Stimulated activated CD8-positive, alpha-beta memory T cell treated with anti-CD3 and anti-CD28 coated beads, Interleukin-2, amount 100 ng/mL, for 1 hour (primary cell): ENCODE measurements around the gene SMARCA1.

Experiments used
- DNase-seq, 2 donors: peaks; one replicate each; pipeline ENCODE4 v3.0.0-alpha.2; 2020; ENCODE audit warnings: low read depth in 2 of 2

SMARCA1 gene

GRCh38 chrX:129530410-129530809 lies 7.1 kb upstream of the SMARCA1 start:
- DNase-seq: no peak

GRCh38 chrX:129529685-129530281 lies 6.5 kb upstream of the SMARCA1 start:
- DNase-seq: no peak

- DNase-seq: no peak
These were observed 2.6 kb upstream of the SMARCA1 start for GRCh38 chrX:129525896-129526295.

GRCh38 chrX:129525162-129525561 lies 1.9 kb upstream of the SMARCA1 start:
- DNase-seq: no peak

GRCh38 chrX:129524250-129524850 lies 1.1 kb upstream of the SMARCA1 start:
- no peak for DNase-seq

GRCh38 chrX:129522184-129523078 lies 859 bp downstream of the SMARCA1 start:
- no peak for DNase-seq

GRCh38 chrX:129520151-129520550 lies 3.1 kb downstream of the SMARCA1 start:
- DNase-seq: no peak

GRCh38 chrX:129516402-129516801 lies 6.9 kb downstream of the SMARCA1 start:
- DNase-seq: no peak

- DNase-seq: no peak
These were observed 10.9 kb downstream of the SMARCA1 start for GRCh38 chrX:129512409-129512808.

GRCh38 chrX:129511689-129512088 lies 11.6 kb downstream of the SMARCA1 start:
- DNase-seq: no peak

GRCh38 chrX:129510331-129510730 lies 13.0 kb downstream of the SMARCA1 start:
- DNase-seq: no peak

GRCh38 chrX:129497146-129497843 lies 26.0 kb downstream of the SMARCA1 start:
- no peak for DNase-seq

GRCh38 chrX:129496625-129497024 lies 26.7 kb downstream of the SMARCA1 start:
- DNase-seq: no peak

- no peak for DNase-seq
These were observed 27.4 kb downstream of the SMARCA1 start for GRCh38 chrX:129495900-129496299.

GRCh38 chrX:129494887-129495286 lies 28.4 kb downstream of the SMARCA1 start:
- DNase-seq: no peak

- no peak for DNase-seq
These were observed 29.6 kb downstream of the SMARCA1 start for GRCh38 chrX:129493643-129494042.

GRCh38 chrX:129490330-129490729 lies 33.0 kb downstream of the SMARCA1 start:
- DNase-seq: no peak

- DNase-seq: no peak
These were observed 34.9 kb downstream of the SMARCA1 start for GRCh38 chrX:129488359-129488758.

- DNase-seq: no peak
These were observed 42.4 kb downstream of the SMARCA1 start for GRCh38 chrX:129480889-129481288.

- DNase-seq: no peak
These were observed 44.8 kb downstream of the SMARCA1 start for GRCh38 chrX:129478516-129478915.

- no peak for DNase-seq
These were observed 51.2 kb downstream of the SMARCA1 start for GRCh38 chrX:129472116-129472515.

- no peak for DNase-seq
These were observed 60.6 kb downstream of the SMARCA1 start for GRCh38 chrX:129462707-129463106.
